HEK293 (cell line): ENCODE results near the gene ABCA1.

Source experiments
- CTCF ChIA-PET: fragments of 350-600 bp; formaldehyde crosslinking; extraction: SDS; loops from one replicate; lab custom pipeline; 2021; ENCODE audit warnings: antibody characterized with exemption; lab: Yijun Ruan, JAX
- POLR2A ChIA-PET: fragments of 300-600 bp; formaldehyde crosslinking; extraction: SDS; loops from one replicate; lab custom pipeline; 2020; ENCODE audit warnings: antibody characterized with exemption, inconsistent platforms; lab: Yijun Ruan, JAX
- H3K27ac ChIP-seq: fragments of 200-500 bp; sonication (Bioruptor generic); 2 replicates; pipeline ENCODE4 v1.5.1; 2014; ENCODE audit warnings: low read depth, low read length, control low read depth, inconsistent platforms; ENCODE audit errors: extremely low read depth
- H3K36me3 ChIP-seq, 2 experiments: fragments of 200-500 bp in 1 of 2; sonication (Bioruptor generic) in 1 of 2; 1 replicate in 1 of 2; 2 replicates in 1 of 2; pipeline ENCODE4 v1.5.1; 2014 to 2017; ENCODE audit warnings: inconsistent platforms in 2 of 2, low read length in 2 of 2; ENCODE audit not compliant: control insufficient read depth in 2 of 2, insufficient read depth in 1 of 2
- H3K4me1 ChIP-seq: fragments of 200-500 bp; sonication (Bioruptor generic); 2 replicates; pipeline ENCODE4 v1.5.1; 2014; ENCODE audit warnings: mild to moderate bottlenecking, low read length, inconsistent platforms; ENCODE audit not compliant: control insufficient read depth, insufficient read depth
- H3K4me3 ChIP-seq: 2 replicates; pipeline ENCODE4 v1.5.1; 2011; ENCODE audit warnings: low read depth, mild to moderate bottlenecking, control low read depth, low read length, moderate library complexity
- H3K9me3 ChIP-seq: fragments of 200-500 bp; sonication (Bioruptor generic); 2 replicates; pipeline ENCODE4 v1.5.1; 2014; ENCODE audit warnings: low read depth, low read length, inconsistent platforms; ENCODE audit not compliant: control insufficient read depth, insufficient read depth
- EGR2 ChIP-seq: fragments of 450-650 bp; formaldehyde crosslinking; IDR thresholded peaks from 2 replicates; pipeline ENCODE4 v1.5.1; 2016; ENCODE audit warnings: low read depth, missing biosample characterization, missing genetic modification characterization
- HOXD13 ChIP-seq: sonication (generic); formaldehyde crosslinking; IDR thresholded peaks from 2 replicates; pipeline ENCODE4 v1.8.0; 2022; ENCODE audit warnings: missing genetic modification reagents, borderline replicate concordance
- KLF1 ChIP-seq: fragments of 450-650 bp; formaldehyde crosslinking; IDR thresholded peaks from 2 replicates; pipeline ENCODE4 v1.5.1; 2016; ENCODE audit warnings: missing biosample characterization, missing genetic modification characterization
- KLF10 ChIP-seq: fragments of 450-650 bp; IDR thresholded peaks from 2 replicates; pipeline ENCODE4 v1.5.1; 2018; ENCODE audit warnings: missing biosample characterization, mild to moderate bottlenecking, missing genetic modification characterization
- KLF16 ChIP-seq: fragments of 450-650 bp; formaldehyde crosslinking; IDR thresholded peaks from 2 replicates; pipeline ENCODE4 v1.5.1; 2017; ENCODE audit warnings: missing biosample characterization, missing genetic modification characterization
- PRDM1 ChIP-seq: fragments of 450-650 bp; formaldehyde crosslinking; IDR thresholded peaks from 2 replicates; pipeline ENCODE4; 2016; ENCODE audit warnings: missing biosample characterization, missing genetic modification characterization
- RBAK ChIP-seq: fragments of 450-650 bp; formaldehyde crosslinking; IDR thresholded peaks from 2 replicates; pipeline ENCODE4 v1.5.1; 2016; ENCODE audit warnings: missing biosample characterization, missing genetic modification characterization
- SCRT1 ChIP-seq: fragments of 450-650 bp; formaldehyde crosslinking; IDR thresholded peaks from 2 replicates; pipeline ENCODE4 v1.5.1; 2016; ENCODE audit warnings: missing biosample characterization, missing genetic modification characterization, borderline replicate concordance
- SP2 ChIP-seq: fragments of 450-650 bp; formaldehyde crosslinking; IDR thresholded peaks from 2 replicates; pipeline ENCODE4 v1.5.1; 2016; ENCODE audit warnings: missing biosample characterization, missing genetic modification characterization
- TCF7L2 ChIP-seq: IDR thresholded peaks from 2 replicates; pipeline ENCODE4 v1.6.1; 2011; ENCODE audit warnings: low read depth, mild to moderate bottlenecking, inconsistent platforms, low read length, moderate library complexity, borderline replicate concordance
- TRIM28 ChIP-seq: IDR thresholded peaks from 2 replicates; pipeline ENCODE4 v1.6.1; 2011; ENCODE audit warnings: low read length, control low read depth, borderline replicate concordance
- ZBTB17 ChIP-seq: fragments of 450-650 bp; formaldehyde crosslinking; IDR thresholded peaks from 2 replicates; pipeline ENCODE4 v1.5.1; 2016; ENCODE audit warnings: missing biosample characterization, missing genetic modification characterization
- ZEB2 ChIP-seq: fragments of 450-650 bp; formaldehyde crosslinking; IDR thresholded peaks from 2 replicates; pipeline ENCODE4 v1.5.1; 2016; ENCODE audit warnings: missing biosample characterization, missing genetic modification characterization
- ZNF112 ChIP-seq: fragments of 450-650 bp; formaldehyde crosslinking; IDR thresholded peaks from 2 replicates; pipeline ENCODE4 v1.5.0; 2017; ENCODE audit warnings: missing biosample characterization, missing genetic modification characterization
- ZNF138 ChIP-seq: fragments of 450-650 bp; formaldehyde crosslinking; IDR thresholded peaks from 2 replicates; pipeline ENCODE4 v1.5.1; 2016; ENCODE audit warnings: missing biosample characterization, missing genetic modification characterization, borderline replicate concordance
- ZNF169 ChIP-seq: fragments of 450-650 bp; formaldehyde crosslinking; IDR thresholded peaks from 2 replicates; pipeline ENCODE4 v1.5.1; 2016; ENCODE audit warnings: missing biosample characterization, missing genetic modification characterization
- ZNF24 ChIP-seq: fragments of 450-650 bp; formaldehyde crosslinking; IDR thresholded peaks from 2 replicates; pipeline ENCODE4 v1.5.1; 2016; ENCODE audit warnings: missing biosample characterization, missing genetic modification characterization
- ZNF354C ChIP-seq: fragments of 450-650 bp; formaldehyde crosslinking; IDR thresholded peaks from 2 replicates; pipeline ENCODE4 v1.5.1; 2016; ENCODE audit warnings: missing biosample characterization, missing genetic modification characterization, low read depth, borderline replicate concordance
- ZNF423 ChIP-seq: fragments of 450-650 bp; formaldehyde crosslinking; IDR thresholded peaks from 2 replicates; pipeline ENCODE4 v1.5.1; 2016; ENCODE audit warnings: missing biosample characterization, missing genetic modification characterization
- ZNF426 ChIP-seq: fragments of 450-650 bp; formaldehyde crosslinking; IDR thresholded peaks from 2 replicates; pipeline ENCODE4 v1.5.1; 2017; ENCODE audit warnings: missing biosample characterization, missing genetic modification characterization, mild to moderate bottlenecking, inconsistent platforms, moderate library complexity
- ZNF48 ChIP-seq: fragments of 450-650 bp; formaldehyde crosslinking; IDR thresholded peaks from 2 replicates; pipeline ENCODE4 v1.5.1; 2016; ENCODE audit warnings: missing biosample characterization, missing genetic modification characterization
- ZNF521 ChIP-seq: fragments of 450-650 bp; formaldehyde crosslinking; IDR thresholded peaks from 2 replicates; pipeline ENCODE4 v1.5.1; 2017; ENCODE audit warnings: missing biosample characterization, mild to moderate bottlenecking, missing genetic modification characterization
- ZNF600 ChIP-seq: fragments of 450-650 bp; formaldehyde crosslinking; IDR thresholded peaks from 2 replicates; pipeline ENCODE4 v1.5.1; 2016; ENCODE audit warnings: missing biosample characterization, missing genetic modification characterization
- ZNF629 ChIP-seq: fragments of 450-650 bp; formaldehyde crosslinking; IDR thresholded peaks from 2 replicates; pipeline ENCODE4 v1.5.1; 2017; ENCODE audit warnings: missing biosample characterization, missing genetic modification characterization
- ZNF658 ChIP-seq: fragments of 450-650 bp; formaldehyde crosslinking; IDR thresholded peaks from 2 replicates; pipeline ENCODE4; 2016; ENCODE audit warnings: missing biosample characterization, missing genetic modification characterization
- ZNF664 ChIP-seq: fragments of 450-650 bp; formaldehyde crosslinking; IDR thresholded peaks from 2 replicates; pipeline ENCODE4 v1.5.1; 2016; ENCODE audit warnings: missing biosample characterization, missing genetic modification characterization
- ZNF707 ChIP-seq: fragments of 450-650 bp; formaldehyde crosslinking; IDR thresholded peaks from 2 replicates; pipeline ENCODE4 v1.5.1; 2016; ENCODE audit warnings: missing biosample characterization, missing genetic modification characterization
- ZNF76 ChIP-seq: fragments of 450-650 bp; formaldehyde crosslinking; IDR thresholded peaks from 2 replicates; pipeline ENCODE4; 2016; ENCODE audit warnings: low read depth, missing biosample characterization, missing genetic modification characterization, borderline replicate concordance
- ZNF777 ChIP-seq: fragments of 450-650 bp; formaldehyde crosslinking; IDR thresholded peaks from 2 replicates; pipeline ENCODE4 v1.5.1; 2017; ENCODE audit warnings: missing biosample characterization, missing genetic modification characterization, borderline replicate concordance
- ZNF830 ChIP-seq: fragments of 450-650 bp; IDR thresholded peaks from 2 replicates; pipeline ENCODE4 v1.5.0; 2018; ENCODE audit warnings: missing biosample characterization, missing genetic modification characterization, low read depth, mild to moderate bottlenecking, moderate library complexity
- TF ChIP-seq, protein P1 (sequence below): fragments of 450-650 bp; formaldehyde crosslinking; IDR thresholded peaks from 2 replicates; pipeline ENCODE4 v1.5.1; 2017; ENCODE audit warnings: missing biosample characterization, missing genetic modification characterization
- TF ChIP-seq, protein P2 (sequence below): fragments of 450-650 bp; formaldehyde crosslinking; optimal IDR thresholded peaks from 2 replicates; pipeline ENCODE3; 2016; ENCODE audit warnings: missing biosample characterization, mild to moderate bottlenecking, missing genetic modification characterization
- TF ChIP-seq, protein P3 (sequence below): fragments of 450-650 bp; IDR thresholded peaks from 2 replicates; pipeline ENCODE4 v1.5.1; 2018; ENCODE audit warnings: missing biosample characterization, mild to moderate bottlenecking, missing genetic modification characterization
- TF ChIP-seq, protein P4 (sequence below): fragments of 450-650 bp; formaldehyde crosslinking; IDR thresholded peaks from 2 replicates; pipeline ENCODE4 v1.5.1; 2017; ENCODE audit warnings: missing biosample characterization, missing genetic modification characterization

The ABCA1 gene

DNA sequence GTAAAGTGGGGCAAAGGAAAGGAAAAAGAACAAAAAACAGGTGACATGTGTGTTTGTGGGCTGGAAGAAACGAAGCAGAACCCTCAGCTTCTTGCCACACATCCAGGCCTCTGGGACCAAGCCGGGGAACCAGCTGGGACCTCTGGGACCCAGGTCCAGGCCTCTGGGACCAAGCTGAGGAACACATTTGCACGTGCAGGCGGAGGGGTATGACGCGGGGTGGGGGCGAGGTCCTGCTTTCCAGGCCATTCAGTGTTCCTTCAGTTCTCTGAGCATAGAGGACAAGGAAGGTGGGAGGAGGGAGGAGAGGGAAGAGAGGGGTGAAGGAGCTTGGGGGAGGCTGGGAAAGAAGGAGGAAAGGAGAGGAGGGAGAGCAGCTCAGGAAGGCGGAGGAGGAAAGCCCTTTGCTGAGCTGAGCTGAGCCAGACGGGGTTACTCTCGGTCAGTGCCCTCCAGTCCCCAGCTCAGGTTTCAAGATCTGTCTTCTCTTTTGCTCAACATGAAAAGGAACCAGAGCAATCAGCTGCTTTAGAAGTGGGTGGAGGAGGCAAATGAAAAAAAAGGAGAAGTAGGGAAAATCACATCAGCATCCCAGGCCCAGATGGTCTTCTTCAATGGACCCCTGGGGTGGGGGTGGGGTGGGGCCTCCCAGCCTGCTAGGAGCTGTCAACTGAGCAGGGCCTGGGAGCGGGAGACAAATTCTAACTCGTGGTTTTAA lies 59.1 kb downstream of the ABCA1 start:
- Histone ChIP-seq H3K4me3 (no peak overlapping the region), H3K36me3 (no peaks in the 10 kb centered on the region), H3K4me1 (peaks cover 7% of the 10 kb centered on the region), H3K27ac (no peak overlapping the region), H3K9me3 (no peaks in the 10 kb centered on the region)
- ChIA-PET POLR2A (interaction anchor here (0.7 to 1.1 kb wide), 3 partner anchors 9 to 300 kb away, joined by 6 to 8 read pairs (median 7); no protein-coding TSS in a partner anchor), CTCF (interaction anchor here (0.5 to 1.0 kb wide), 9 partner anchors 10 to 661 kb away, joined by 3 to 6 read pairs (median 3); no protein-coding TSS in a partner anchor)
- TF ChIP-seq ZNF777 = no peak
- no peak for TF ChIP-seq ZEB2 (tag by site-specific recombination)
- no peak for TF ChIP-seq SP2 (tag by site-specific recombination)
- TF ChIP-seq HOXD13 = no peak
- TF ChIP-seq ZNF48 (tag by site-specific recombination) = no peak
- no peak for TF ChIP-seq ZNF169
- TF ChIP-seq, protein P1, sequence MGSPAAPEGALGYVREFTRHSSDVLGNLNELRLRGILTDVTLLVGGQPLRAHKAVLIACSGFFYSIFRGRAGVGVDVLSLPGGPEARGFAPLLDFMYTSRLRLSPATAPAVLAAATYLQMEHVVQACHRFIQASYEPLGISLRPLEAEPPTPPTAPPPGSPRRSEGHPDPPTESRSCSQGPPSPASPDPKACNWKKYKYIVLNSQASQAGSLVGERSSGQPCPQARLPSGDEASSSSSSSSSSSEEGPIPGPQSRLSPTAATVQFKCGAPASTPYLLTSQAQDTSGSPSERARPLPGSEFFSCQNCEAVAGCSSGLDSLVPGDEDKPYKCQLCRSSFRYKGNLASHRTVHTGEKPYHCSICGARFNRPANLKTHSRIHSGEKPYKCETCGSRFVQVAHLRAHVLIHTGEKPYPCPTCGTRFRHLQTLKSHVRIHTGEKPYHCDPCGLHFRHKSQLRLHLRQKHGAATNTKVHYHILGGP (tag by site-specific recombination) = no peak
- peak; percentile 94 for TF ChIP-seq EGR2
- TF ChIP-seq KLF10 (tag by site-specific recombination) = no peak
- TF ChIP-seq ZNF521 (tag by site-specific recombination) = no peak
- no peak for TF ChIP-seq ZNF354C
- TF ChIP-seq ZNF629 (tag by site-specific recombination) = no peak
- no peak for TF ChIP-seq KLF16 (tag by site-specific recombination)
- no peak for TF ChIP-seq ZNF664 (tag by site-specific recombination)
- TF ChIP-seq, protein P2, sequence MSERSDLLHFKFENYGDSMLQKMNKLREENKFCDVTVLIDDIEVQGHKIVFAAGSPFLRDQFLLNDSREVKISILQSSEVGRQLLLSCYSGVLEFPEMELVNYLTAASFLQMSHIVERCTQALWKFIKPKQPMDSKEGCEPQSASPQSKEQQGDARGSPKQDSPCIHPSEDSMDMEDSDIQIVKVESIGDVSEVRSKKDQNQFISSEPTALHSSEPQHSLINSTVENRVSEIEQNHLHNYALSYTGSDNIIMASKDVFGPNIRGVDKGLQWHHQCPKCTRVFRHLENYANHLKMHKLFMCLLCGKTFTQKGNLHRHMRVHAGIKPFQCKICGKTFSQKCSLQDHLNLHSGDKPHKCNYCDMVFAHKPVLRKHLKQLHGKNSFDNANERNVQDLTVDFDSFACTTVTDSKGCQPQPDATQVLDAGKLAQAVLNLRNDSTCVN (tag by site-specific recombination) = no peak
- TF ChIP-seq RBAK = no peak
- TF ChIP-seq SCRT1 (tag by site-specific recombination) = no peak
- no peak for TF ChIP-seq ZNF600
- TF ChIP-seq, protein P3, sequence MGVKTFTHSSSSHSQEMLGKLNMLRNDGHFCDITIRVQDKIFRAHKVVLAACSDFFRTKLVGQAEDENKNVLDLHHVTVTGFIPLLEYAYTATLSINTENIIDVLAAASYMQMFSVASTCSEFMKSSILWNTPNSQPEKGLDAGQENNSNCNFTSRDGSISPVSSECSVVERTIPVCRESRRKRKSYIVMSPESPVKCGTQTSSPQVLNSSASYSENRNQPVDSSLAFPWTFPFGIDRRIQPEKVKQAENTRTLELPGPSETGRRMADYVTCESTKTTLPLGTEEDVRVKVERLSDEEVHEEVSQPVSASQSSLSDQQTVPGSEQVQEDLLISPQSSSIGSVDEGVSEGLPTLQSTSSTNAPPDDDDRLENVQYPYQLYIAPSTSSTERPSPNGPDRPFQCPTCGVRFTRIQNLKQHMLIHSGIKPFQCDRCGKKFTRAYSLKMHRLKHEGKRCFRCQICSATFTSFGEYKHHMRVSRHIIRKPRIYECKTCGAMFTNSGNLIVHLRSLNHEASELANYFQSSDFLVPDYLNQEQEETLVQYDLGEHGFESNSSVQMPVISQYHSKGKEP (tag by site-specific recombination) = no peak
- TF ChIP-seq ZNF423 (tag by site-specific recombination) = no peak
- TF ChIP-seq KLF1 (tag by site-specific recombination) = 0 out of 2 replicates have a peak, but pooled peaks have one; percentile 18
- TF ChIP-seq TRIM28 = 0 out of 2 replicates have a peak, but pooled peaks have one; percentile 11
- TF ChIP-seq, protein P4, sequence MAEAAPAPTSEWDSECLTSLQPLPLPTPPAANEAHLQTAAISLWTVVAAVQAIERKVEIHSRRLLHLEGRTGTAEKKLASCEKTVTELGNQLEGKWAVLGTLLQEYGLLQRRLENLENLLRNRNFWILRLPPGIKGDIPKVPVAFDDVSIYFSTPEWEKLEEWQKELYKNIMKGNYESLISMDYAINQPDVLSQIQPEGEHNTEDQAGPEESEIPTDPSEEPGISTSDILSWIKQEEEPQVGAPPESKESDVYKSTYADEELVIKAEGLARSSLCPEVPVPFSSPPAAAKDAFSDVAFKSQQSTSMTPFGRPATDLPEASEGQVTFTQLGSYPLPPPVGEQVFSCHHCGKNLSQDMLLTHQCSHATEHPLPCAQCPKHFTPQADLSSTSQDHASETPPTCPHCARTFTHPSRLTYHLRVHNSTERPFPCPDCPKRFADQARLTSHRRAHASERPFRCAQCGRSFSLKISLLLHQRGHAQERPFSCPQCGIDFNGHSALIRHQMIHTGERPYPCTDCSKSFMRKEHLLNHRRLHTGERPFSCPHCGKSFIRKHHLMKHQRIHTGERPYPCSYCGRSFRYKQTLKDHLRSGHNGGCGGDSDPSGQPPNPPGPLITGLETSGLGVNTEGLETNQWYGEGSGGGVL = peak; percentile 93
- no peak for TF ChIP-seq ZNF76 (tag by site-specific recombination)
- no peak for TF ChIP-seq ZNF426 (tag by site-specific recombination)
- TF ChIP-seq ZNF24 = no peak
- TF ChIP-seq TCF7L2 = no peak
- no peak for TF ChIP-seq ZNF707 (tag by site-specific recombination)
- TF ChIP-seq ZBTB17 (tag by site-specific recombination) = peak; percentile 27; the same call in 1 of the 2 replicates
- peak; percentile 77 for TF ChIP-seq PRDM1 (tag by site-specific recombination)
- no peak for TF ChIP-seq ZNF658 (tag by site-specific recombination)
- no peak for TF ChIP-seq ZNF112 (tag by site-specific recombination)
- no peak for TF ChIP-seq ZNF138 (tag by site-specific recombination)
- no peak for TF ChIP-seq ZNF830 (tag by site-specific recombination)
